Neural cell (in vitro differentiated cells): ENCODE measurements around the gene MINK1. TPM values are rescaled to one million over a fixed set of nuclear protein-coding genes. Genes with fewer than 3 reads are reported as not detected.

Experiments
- H2AFZ ChIP-seq: fragments of 200-600, 300-800 bp; sonication (generic), shearing (Covaris generic); 2 replicates; pipeline ENCODE4 v1.6.0; 2014; ENCODE audit warnings: low read depth, mild to moderate bottlenecking, antibody characterized with exemption, low read length, moderate library complexity
- H3F3A ChIP-seq: fragments of 200-600 bp; shearing (Covaris generic); 2 replicates; pipeline ENCODE4 v1.6.1; 2016; ENCODE audit warnings: mild to moderate bottlenecking, moderate library complexity, mixed read lengths, antibody characterized with exemption, low read length; ENCODE audit not compliant: insufficient read depth, poor library complexity, severe bottlenecking
- H3K27ac ChIP-seq: fragments of 200-600, 300-800 bp; sonication (generic), shearing (Covaris generic); 2 replicates; pipeline ENCODE4 v1.5.1; 2014; ENCODE audit warnings: mild to moderate bottlenecking, low read length, moderate library complexity
- H3K27me3 ChIP-seq: fragments of 300-800, 200-600 bp; sonication (generic), shearing (Covaris generic); 2 replicates; pipeline ENCODE4 v1.6.0; 2014; ENCODE audit warnings: mild to moderate bottlenecking, low read depth, low read length, moderate library complexity; ENCODE audit not compliant: insufficient read depth
- H3K36me3 ChIP-seq: fragments of 300-800, 200-600 bp; sonication (generic), shearing (Covaris generic); 2 replicates; pipeline ENCODE4 v1.5.1; 2014; ENCODE audit warnings: mild to moderate bottlenecking, antibody characterized with exemption, low read length, moderate library complexity; ENCODE audit not compliant: insufficient read depth
- H3K4me2 ChIP-seq: fragments of 300-800, 200-600 bp; sonication (generic), shearing (Covaris generic); 2 replicates; pipeline ENCODE4 v1.6.0; 2014; ENCODE audit warnings: mild to moderate bottlenecking, low read length
- H3K4me3 ChIP-seq: fragments of 300-800, 200-600 bp; sonication (generic), shearing (Covaris generic); 2 replicates; pipeline ENCODE4 v1.5.1; 2014; ENCODE audit warnings: mild to moderate bottlenecking, low read length, moderate library complexity
- H3K79me2 ChIP-seq: fragments of 200-600 bp; shearing (Covaris generic); replicated peaks from 2 replicates; pipeline ENCODE4 v1.6.0; 2014; ENCODE audit warnings: mild to moderate bottlenecking, low read length, moderate library complexity; ENCODE audit not compliant: insufficient read depth
- H3K9ac ChIP-seq: fragments of 300-800, 200-600 bp; sonication (generic), shearing (Covaris generic); 2 replicates; pipeline ENCODE4 v1.6.1; 2016; ENCODE audit warnings: mild to moderate bottlenecking, low read length, mixed read lengths
- H3K9me2 ChIP-seq: fragments of 200-600 bp; shearing (Covaris generic); 2 replicates; pipeline ENCODE4 v1.6.1; 2016; ENCODE audit warnings: mild to moderate bottlenecking, low read length, mixed read lengths; ENCODE audit not compliant: insufficient read depth
- H3K9me3 ChIP-seq: fragments of 200-600, 300-800 bp; sonication (generic), shearing (Covaris generic); 2 replicates; pipeline ENCODE4 v1.6.1; 2016; ENCODE audit warnings: mild to moderate bottlenecking, mixed run types, low read length, moderate library complexity, mixed read lengths
- H4K20me1 ChIP-seq: fragments of 200-600 bp; shearing (Covaris generic); 2 replicates; pipeline ENCODE4 v1.6.1; 2016; ENCODE audit warnings: mild to moderate bottlenecking, mixed run types; ENCODE audit not compliant: insufficient read depth
- CTCF ChIP-seq: fragments of 450-650 bp; IDR thresholded peaks from 2 replicates; pipeline ENCODE4 v1.5.1; 2014; ENCODE audit warnings: antibody characterized with exemption, mild to moderate bottlenecking, moderate library complexity; ENCODE audit not compliant: poor library complexity, severe bottlenecking
- EP300 ChIP-seq: fragments of 450-650 bp; conservative IDR thresholded peaks from 2 replicates; pipeline ENCODE4 v1.6.1; 2014; ENCODE audit warnings: antibody characterized with exemption, mild to moderate bottlenecking, moderate library complexity; ENCODE audit not compliant: poor library complexity, severe bottlenecking
- EZH2 ChIP-seq: fragments of 200-600, 300-800 bp; shearing (Covaris generic), sonication (generic); IDR thresholded peaks from 2 replicates; pipeline ENCODE4 v1.6.1; 2014; ENCODE audit warnings: antibody characterized with exemption, low read length, borderline replicate concordance, mild to moderate bottlenecking; ENCODE audit not compliant: insufficient read depth, poor library complexity, severe bottlenecking
- MXI1 ChIP-seq: fragments of 450-650 bp; conservative IDR thresholded peaks from 2 replicates; pipeline ENCODE4 v1.6.1; 2014; ENCODE audit warnings: antibody characterized with exemption, mild to moderate bottlenecking; ENCODE audit not compliant: poor library complexity, severe bottlenecking
- POLR2AphosphoS5 ChIP-seq: IDR thresholded peaks from 2 replicates; pipeline ENCODE4 v1.6.1; 2012
- RAD21 ChIP-seq: fragments of 450-650 bp; conservative IDR thresholded peaks from 2 replicates; pipeline ENCODE4 v1.6.1; 2014; ENCODE audit warnings: antibody characterized with exemption, mild to moderate bottlenecking, moderate library complexity
- REST ChIP-seq: IDR thresholded peaks from 2 replicates; pipeline ENCODE4 v1.6.1; 2012; ENCODE audit warnings: borderline replicate concordance
- SMC3 ChIP-seq: fragments of 450-650 bp; conservative IDR thresholded peaks from 2 replicates; pipeline ENCODE4 v1.6.1; 2014; ENCODE audit warnings: antibody characterized with exemption, mild to moderate bottlenecking, moderate library complexity; ENCODE audit not compliant: poor library complexity
- TAF1 ChIP-seq: IDR thresholded peaks from 2 replicates; pipeline ENCODE4 v1.6.1; 2012; ENCODE audit warnings: low read depth
- polyA plus RNA-seq: library from polyadenylated mRNA; depleted of rRNA; stranded (reverse); fragments of >200 nt; gene quantifications from 2 replicates; pipeline ENCODE4 v1.2.3, GENCODE V29; 2014

Gene MINK1
- polyA plus RNA-seq, 1 donor from 2014 or later = 38.1 TPM

GRCh38 chr17:4931963-4932362 lies 98.8 kb downstream of the MINK1 start, which contains the start of gene GP1BA:
GP1BA (plus strand) TSS chr17:4932277; CDS start chr17:4932605, 328 bp downstream.
- Histone ChIP-seq H3K9me3 (no peaks in the 10 kb centered on the region), H3K27ac (no peak within 1 kb of the TSS), H3K79me2 (no peaks in the 10 kb centered on the region), H3F3A (no peaks in the 10 kb centered on the region), H3K4me2 (no peak within 1 kb of the TSS), H3K27me3 (no peaks in the 10 kb centered on the region), H4K20me1 (no peaks in the 10 kb centered on the region), H3K36me3 (no peaks in the 10 kb centered on the region), H3K4me3 (no peak within 1 kb of the TSS), H2AFZ (no peak within 1 kb of the TSS), H3K9me2 (no peaks in the 10 kb centered on the region), H3K9ac (no peak within 1 kb of the TSS)
- no peak for TF ChIP-seq TAF1
- TF ChIP-seq EZH2 = no peak
- TF ChIP-seq CTCF = no peak
- no peak for TF ChIP-seq SMC3
- no peak for TF ChIP-seq EP300
- no peak for TF ChIP-seq POLR2AphosphoS5
- TF ChIP-seq MXI1 = no peak
- no peak for TF ChIP-seq RAD21
- TF ChIP-seq REST = no peak

- no peaks in the 10 kb centered on the region for H3K27me3 ChIP-seq
- no peak overlapping the region for H3K27ac ChIP-seq
- H2AFZ ChIP-seq = no peak overlapping the region
- TF ChIP-seq CTCF (no peak), POLR2AphosphoS5 (no peak), REST (no peak), SMC3 (no peak), EZH2 (no peak)
- H4K20me1 ChIP-seq = no peaks in the 10 kb centered on the region
- H3K36me3 ChIP-seq = no peaks in the 10 kb centered on the region
- no peaks in the 10 kb centered on the region for H3F3A ChIP-seq
- no peaks in the 10 kb centered on the region for H3K79me2 ChIP-seq
- no peak overlapping the region for H3K4me2 ChIP-seq
- no peaks in the 10 kb centered on the region for H3K9me3 ChIP-seq
- H3K9ac ChIP-seq = no peak overlapping the region
- no peaks in the 10 kb centered on the region for H3K9me2 ChIP-seq
- H3K4me3 ChIP-seq = no peak overlapping the region
Observed at GRCh38 chr17:4932756-4933155, 99.6 kb downstream of the MINK1 start.
